HCT116 (cell line): Measurements from ENCODE around the gene MRFAP1. TPM values are rescaled to one million over a fixed set of nuclear protein-coding genes. Genes with fewer than 3 reads are reported as not detected.
A peak's percentile ranks its signal among the peaks of the same experiment; 100 is the strongest.

ENCODE experiments used
- ATF3 ChIP-seq: IDR thresholded peaks from 2 replicates; pipeline ENCODE4 v1.6.1; 2012
- CBX3 ChIP-seq: IDR thresholded peaks from 2 replicates; pipeline ENCODE4 v1.6.1; 2012; ENCODE audit warnings: low read depth
- CTCF ChIP-seq, 3 experiments: fragments of 200-600 bp in 1 of 3; sonication (generic) in 1 of 3; IDR thresholded peaks in 2 of 3; conservative IDR thresholded peaks in 1 of 3; 2 replicates each; pipeline ENCODE4 v1.5.1; 2012 to 2017; ENCODE audit warnings: low read depth in 2 of 3, low read length in 2 of 3, antibody characterized with exemption in 1 of 3, borderline replicate concordance in 1 of 3, control low read depth in 1 of 3, mild to moderate bottlenecking in 1 of 3, mixed read lengths in 1 of 3, mixed run types in 1 of 3, moderate library complexity in 1 of 3; ENCODE audit not compliant: insufficient read depth in 1 of 3
- EGR1 ChIP-seq: IDR thresholded peaks from 2 replicates; pipeline ENCODE4 v1.6.1; 2012; ENCODE audit warnings: low read depth
- ELF1 ChIP-seq: IDR thresholded peaks from 2 replicates; pipeline ENCODE4 v1.6.1; 2012; ENCODE audit warnings: low read depth, borderline replicate concordance
- EZH2 ChIP-seq: fragments of 200-600 bp; sonication (generic); IDR thresholded peaks from 2 replicates; pipeline ENCODE4 v1.6.1; 2017; ENCODE audit warnings: antibody characterized with exemption, mixed run types
- MAX ChIP-seq: IDR thresholded peaks from 2 replicates; pipeline ENCODE4 v1.6.1; 2012
- POLR2A ChIP-seq: IDR thresholded peaks from 2 replicates; pipeline ENCODE4 v1.7.0; 2011; ENCODE audit warnings: borderline replicate concordance; ENCODE audit not compliant: insufficient read depth, insufficient read length; ENCODE audit errors: extremely low read depth
- POLR2AphosphoS5 ChIP-seq: IDR thresholded peaks from 2 replicates; pipeline ENCODE4 v1.6.1; 2011; ENCODE audit warnings: mild to moderate bottlenecking, low read depth, low read length, moderate library complexity
- SIN3A ChIP-seq: IDR thresholded peaks from 2 replicates; pipeline ENCODE4 v1.6.1; 2012; ENCODE audit warnings: low read depth
- SP1 ChIP-seq: IDR thresholded peaks from 2 replicates; pipeline ENCODE4 v1.6.1; 2012; ENCODE audit warnings: low read depth
- SRF ChIP-seq: IDR thresholded peaks from 2 replicates; pipeline ENCODE4 v1.6.1; 2012; ENCODE audit warnings: low read depth
- YY1 ChIP-seq: IDR thresholded peaks from 2 replicates; pipeline ENCODE4 v1.6.1; 2011; ENCODE audit warnings: low read length, low read depth, moderate library complexity, mild to moderate bottlenecking; ENCODE audit not compliant: insufficient replicate concordance; ENCODE audit errors: extremely low read depth
- ZBTB33 ChIP-seq: IDR thresholded peaks from 2 replicates; pipeline ENCODE4 v1.6.1; 2011; ENCODE audit warnings: mild to moderate bottlenecking, low read length, moderate library complexity; ENCODE audit not compliant: insufficient replicate concordance; ENCODE audit errors: extremely low read depth
- total RNA-seq: library from RNA; stranded (reverse); gene quantifications from one replicate; pipeline ENCODE4 v1.2.1, GENCODE V29; 2021; ENCODE audit not compliant: unreplicated experiment

MRFAP1 gene
- total RNA-seq, 1 experiment from 2014 or later: 313 TPM

GRCh38 chr4:6673660-6674499, 33.4 kb downstream of the MRFAP1 start (continued):
- peak; percentile 55 for TF ChIP-seq ZBTB33
- no peak for TF ChIP-seq SIN3A
- no peak for TF ChIP-seq EZH2
- no peak for TF ChIP-seq CTCF (IDR thresholded peaks at IDR 0.05 in 2 of 3, conservative IDR thresholded peaks at IDR 0.05 in 1 of 3; ENCODE audit: borderline replicate concordance in 1 of 3, insufficient read depth in 1 of 3, low read depth in 2 of 3, low read length in 2 of 3)
- no peak for TF ChIP-seq SRF
- no peak for TF ChIP-seq SP1
- peak; percentile 94 for TF ChIP-seq POLR2AphosphoS5
- TF ChIP-seq ATF3: no peak
- peak; percentile 77 for TF ChIP-seq YY1
- no peak for TF ChIP-seq MAX
- no peak for TF ChIP-seq CBX3
- no peak for TF ChIP-seq POLR2A
- TF ChIP-seq ELF1: no peak
- TF ChIP-seq EGR1: no peak
